Astrocyte of the spinal cord (primary cell): ENCODE measurements around the gene COA8.

Experiments
- DNase-seq: peaks from one replicate; pipeline ENCODE4 v3.0.0; 2011; ENCODE audit warnings: low read depth, low spot score
- H3K4me3 ChIP-seq: 2 replicates; pipeline ENCODE4 v1.5.1; 2011; ENCODE audit warnings: low read depth, mild to moderate bottlenecking, low read length, moderate library complexity
- in situ Hi-C: cut with HindIII; loops from 2 replicates; pipeline ENCODE4 v1.10.0; 2017; ENCODE audit warnings: low sequenced_read_pairs
- TF ChIP-seq, protein P1 (sequence below): IDR thresholded peaks from 2 replicates; pipeline ENCODE4 v1.5.1; 2012; ENCODE audit warnings: low read depth, mild to moderate bottlenecking, low read length, inconsistent platforms

Gene COA8

GRCh38 chr14:103543140-103543539 is 19.6 kb upstream of the COA8 start:
- H3K4me3 ChIP-seq: no peak overlapping the region
- in situ Hi-C loops: no loop called here
- TF ChIP-seq, protein P1, sequence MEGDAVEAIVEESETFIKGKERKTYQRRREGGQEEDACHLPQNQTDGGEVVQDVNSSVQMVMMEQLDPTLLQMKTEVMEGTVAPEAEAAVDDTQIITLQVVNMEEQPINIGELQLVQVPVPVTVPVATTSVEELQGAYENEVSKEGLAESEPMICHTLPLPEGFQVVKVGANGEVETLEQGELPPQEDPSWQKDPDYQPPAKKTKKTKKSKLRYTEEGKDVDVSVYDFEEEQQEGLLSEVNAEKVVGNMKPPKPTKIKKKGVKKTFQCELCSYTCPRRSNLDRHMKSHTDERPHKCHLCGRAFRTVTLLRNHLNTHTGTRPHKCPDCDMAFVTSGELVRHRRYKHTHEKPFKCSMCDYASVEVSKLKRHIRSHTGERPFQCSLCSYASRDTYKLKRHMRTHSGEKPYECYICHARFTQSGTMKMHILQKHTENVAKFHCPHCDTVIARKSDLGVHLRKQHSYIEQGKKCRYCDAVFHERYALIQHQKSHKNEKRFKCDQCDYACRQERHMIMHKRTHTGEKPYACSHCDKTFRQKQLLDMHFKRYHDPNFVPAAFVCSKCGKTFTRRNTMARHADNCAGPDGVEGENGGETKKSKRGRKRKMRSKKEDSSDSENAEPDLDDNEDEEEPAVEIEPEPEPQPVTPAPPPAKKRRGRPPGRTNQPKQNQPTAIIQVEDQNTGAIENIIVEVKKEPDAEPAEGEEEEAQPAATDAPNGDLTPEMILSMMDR: no peak
- no peak for DNase-seq

DNA sequence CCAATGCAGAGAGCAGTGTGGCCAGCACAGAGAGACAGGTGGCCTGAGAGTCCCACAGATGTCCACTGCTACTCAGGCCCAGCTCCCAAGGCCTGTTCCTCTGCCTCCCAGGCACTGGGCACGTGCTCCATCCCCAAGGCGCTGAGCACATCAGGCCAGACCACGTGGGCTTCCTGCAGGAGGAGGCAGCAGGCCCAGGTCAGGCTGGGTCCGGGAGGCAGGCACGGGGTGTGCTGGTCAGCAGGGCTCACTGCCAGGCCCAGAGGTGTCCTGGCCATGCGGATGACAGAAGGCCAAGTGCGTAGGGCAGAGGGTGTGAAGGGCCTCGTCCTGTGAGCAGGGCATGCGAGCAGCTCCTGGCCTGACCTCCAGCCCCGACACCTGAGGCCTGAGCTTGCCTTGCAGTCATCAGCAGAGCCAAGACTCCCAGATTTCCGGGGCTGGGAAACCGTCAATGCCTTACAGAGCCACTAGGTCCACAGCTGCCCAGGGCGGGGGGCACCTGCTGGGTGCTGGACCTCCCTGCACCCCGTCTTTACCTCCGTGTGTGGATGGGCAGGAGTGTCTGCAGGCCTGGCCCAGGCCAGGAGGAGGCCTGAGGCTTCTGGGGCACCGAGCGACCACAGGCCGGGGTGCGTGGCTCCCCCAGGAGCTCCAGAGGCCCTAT is 18.9 kb upstream of the COA8 start:
- TF ChIP-seq, protein P1: no peak
- no peak for DNase-seq
- no peak overlapping the region for H3K4me3 ChIP-seq
- in situ Hi-C loops: no loop called here

GRCh38 chr14:103544388-103545218 is 18.2 kb upstream of the COA8 start:
- no peak overlapping the region for H3K4me3 ChIP-seq
- TF ChIP-seq, protein P1: no peak
- no peak for DNase-seq
- in situ Hi-C loops: no loop called here

DNA sequence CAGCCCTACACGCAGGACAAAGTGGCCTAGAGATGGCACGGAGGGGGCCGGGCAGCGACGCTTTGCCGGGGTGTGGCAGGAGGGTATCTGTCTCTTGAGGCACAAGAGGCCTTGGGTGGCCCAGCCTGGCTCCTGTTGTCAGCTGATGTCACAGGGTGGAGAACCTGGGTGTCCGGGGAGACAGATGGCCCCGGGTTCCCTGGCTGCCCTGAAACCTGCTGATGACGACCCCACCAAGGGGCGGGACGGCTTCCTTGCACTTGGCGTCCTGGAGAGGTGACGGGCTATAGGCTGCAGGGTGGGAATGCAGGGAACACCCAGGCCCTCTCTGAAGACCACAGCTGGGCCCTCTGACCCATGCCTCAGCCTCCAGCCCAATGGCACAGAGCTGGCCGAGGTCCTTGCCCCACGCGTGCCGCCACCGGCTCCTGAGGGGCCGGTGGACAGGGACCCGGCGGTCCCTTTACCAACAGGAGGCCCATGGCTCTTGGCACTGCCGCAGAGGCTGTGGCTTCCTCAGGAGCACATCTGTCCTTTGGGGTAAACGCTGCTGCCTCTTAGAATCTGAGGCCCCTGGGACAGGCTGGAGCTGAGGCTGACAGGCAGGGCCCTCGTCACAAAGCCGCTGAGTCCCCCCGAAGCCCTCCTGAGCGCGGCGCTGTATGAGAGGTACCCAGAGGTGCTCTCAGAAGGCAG is 17.4 kb upstream of the COA8 start:
- no peak overlapping the region for H3K4me3 ChIP-seq
- TF ChIP-seq, protein P1: no peak
- DNase-seq: no peak
- in situ Hi-C loops: no loop called here

GRCh38 chr14:103545915-103546651 is 16.7 kb upstream of the COA8 start:
- in situ Hi-C loops: no loop called here
- DNase-seq: no peak
- TF ChIP-seq, protein P1: no peak
- H3K4me3 ChIP-seq: no peak overlapping the region

- DNase-seq: peak; percentile 30
- H3K4me3 ChIP-seq: no peak overlapping the region
- TF ChIP-seq, protein P1: peak; percentile 81
- in situ Hi-C loops: no loop called here
These were observed 15.9 kb upstream of the COA8 start for GRCh38 chr14:103546652-103547454.
